ENCODE results near the gene MGST3.
"Not testable (repeated sequence)": the region's sequence is repeated elsewhere in the genome, so short reads cannot be mapped to it uniquely, and the experiment has no call there.

The MGST3 gene

GRCh38 chr1:165633614-165634013 lies 2.6 kb downstream of the MGST3 start:
- Mint-ChIP-seq H3K9me3 (no peaks in the 10 kb centered on the region), H3K4me3 (no peak overlapping the region), H3K27me3 (no peaks in the 10 kb centered on the region), H3K4me1 (ENCODE audit: low read depth in 2 of 2) (peaks cover 12 to 25% of the 10 kb centered on the region in 2 donors), H3K36me3 (ENCODE audit: insufficient read depth) (peaks cover 5% of the 10 kb centered on the region), H3K27ac (no peak overlapping the region)
- no peak for DNase-seq
- no peak for ATAC-seq (replicated peaks)

GRCh38 chr1:165634154-165634921 lies 3.3 kb downstream of the MGST3 start:
- H3K27me3 Mint-ChIP-seq, result no peaks in the 10 kb centered on the region
- no peak for DNase-seq
- H3K4me3 Mint-ChIP-seq, result no peak overlapping the region
- H3K27ac Mint-ChIP-seq, result no peak overlapping the region
- peaks cover 5% of the 10 kb centered on the region for H3K36me3 Mint-ChIP-seq (ENCODE audit: insufficient read depth)
- no peak for ATAC-seq (replicated peaks)
- H3K9me3 Mint-ChIP-seq, result no peaks in the 10 kb centered on the region
- peaks cover 12 to 29% of the 10 kb centered on the region in 2 donors for H3K4me1 Mint-ChIP-seq (ENCODE audit: low read depth in 2 of 2)

GRCh38 chr1:165635329-165635728 lies 4.3 kb downstream of the MGST3 start:
- H3K4me1 Mint-ChIP-seq (ENCODE audit: low read depth in 2 of 2), result peaks cover 9 to 35% of the 10 kb centered on the region in 2 donors
- no peak for DNase-seq
- ATAC-seq (replicated peaks), result no peak
- no peak overlapping the region for H3K27ac Mint-ChIP-seq
- no peaks in the 10 kb centered on the region for H3K27me3 Mint-ChIP-seq
- H3K4me3 Mint-ChIP-seq, result no peak overlapping the region
- H3K36me3 Mint-ChIP-seq (ENCODE audit: insufficient read depth), result peaks cover 5% of the 10 kb centered on the region
- H3K9me3 Mint-ChIP-seq, result no peaks in the 10 kb centered on the region

DNA sequence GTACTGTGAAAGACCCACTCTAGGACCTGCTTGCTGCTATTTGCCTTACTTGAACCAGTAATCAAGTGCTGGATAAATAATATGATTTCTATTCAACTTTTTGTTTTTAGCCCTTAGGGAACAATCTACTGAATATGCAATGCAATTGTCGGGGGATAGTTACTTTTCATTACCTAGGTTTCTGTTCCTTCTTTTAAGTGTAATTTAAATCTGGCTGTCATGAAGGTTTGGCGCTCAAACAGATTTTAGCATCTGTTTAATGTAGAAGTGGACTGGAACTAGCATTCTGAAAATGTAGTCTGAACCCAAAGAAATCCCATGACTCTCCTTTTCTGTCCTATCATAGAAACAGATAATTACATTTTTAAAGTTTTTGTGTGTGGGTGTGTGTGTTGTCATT lies 4.8 kb downstream of the MGST3 start:
- Mint-ChIP-seq H3K36me3 (ENCODE audit: insufficient read depth) (peaks cover 5% of the 10 kb centered on the region), H3K4me3 (no peak overlapping the region), H3K9me3 (no peaks in the 10 kb centered on the region), H3K4me1 (ENCODE audit: low read depth in 2 of 2) (peaks cover 12 to 38% of the 10 kb centered on the region in 2 donors), H3K27me3 (no peaks in the 10 kb centered on the region), H3K27ac (no peak overlapping the region)
- ATAC-seq (replicated peaks) (no peak), DNase-seq (no peak)

- ATAC-seq (replicated peaks), result no peak
- DNase-seq, result no peak
- no peak overlapping the region for H3K27ac Mint-ChIP-seq
- no peaks in the 10 kb centered on the region for H3K27me3 Mint-ChIP-seq
- peaks cover 5% of the 10 kb centered on the region for H3K36me3 Mint-ChIP-seq (ENCODE audit: insufficient read depth)
- H3K9me3 Mint-ChIP-seq, result no peaks in the 10 kb centered on the region
- peaks cover 12 to 39% of the 10 kb centered on the region in 2 donors for H3K4me1 Mint-ChIP-seq (ENCODE audit: low read depth in 2 of 2)
- H3K4me3 Mint-ChIP-seq, result no peak overlapping the region
Observed at GRCh38 chr1:165637427-165637826, 6.4 kb downstream of the MGST3 start.

DNA sequence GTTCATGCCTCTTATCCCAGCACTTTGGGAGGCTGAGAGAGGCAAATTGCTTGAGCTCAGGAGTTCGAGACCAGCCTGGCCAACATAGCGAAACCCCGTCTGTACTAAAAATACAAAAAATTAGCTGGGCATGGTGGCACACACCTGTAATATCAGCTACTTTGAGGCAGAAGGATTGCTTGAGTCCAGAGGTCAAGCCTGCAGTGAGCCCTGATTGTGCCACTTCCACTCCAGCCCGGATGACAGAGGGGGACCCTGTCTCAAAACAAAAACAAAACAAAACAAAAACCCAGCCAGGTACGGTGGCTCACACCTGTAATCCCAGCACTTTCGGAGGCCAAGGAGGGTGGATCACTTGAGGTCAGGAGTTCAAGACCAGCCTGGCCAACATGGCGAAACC lies 7.2 kb downstream of the MGST3 start:
- not testable (repeated sequence) for H3K9me3 Mint-ChIP-seq; DNase-seq; H3K27me3 Mint-ChIP-seq; H3K27ac Mint-ChIP-seq; H3K4me3 Mint-ChIP-seq; ATAC-seq (replicated peaks); H3K36me3 Mint-ChIP-seq (ENCODE audit: insufficient read depth)
- H3K4me1 Mint-ChIP-seq (ENCODE audit: low read depth in 2 of 2), result peaks cover 10 to 39% of the 10 kb centered on the region in 2 donors

DNA sequence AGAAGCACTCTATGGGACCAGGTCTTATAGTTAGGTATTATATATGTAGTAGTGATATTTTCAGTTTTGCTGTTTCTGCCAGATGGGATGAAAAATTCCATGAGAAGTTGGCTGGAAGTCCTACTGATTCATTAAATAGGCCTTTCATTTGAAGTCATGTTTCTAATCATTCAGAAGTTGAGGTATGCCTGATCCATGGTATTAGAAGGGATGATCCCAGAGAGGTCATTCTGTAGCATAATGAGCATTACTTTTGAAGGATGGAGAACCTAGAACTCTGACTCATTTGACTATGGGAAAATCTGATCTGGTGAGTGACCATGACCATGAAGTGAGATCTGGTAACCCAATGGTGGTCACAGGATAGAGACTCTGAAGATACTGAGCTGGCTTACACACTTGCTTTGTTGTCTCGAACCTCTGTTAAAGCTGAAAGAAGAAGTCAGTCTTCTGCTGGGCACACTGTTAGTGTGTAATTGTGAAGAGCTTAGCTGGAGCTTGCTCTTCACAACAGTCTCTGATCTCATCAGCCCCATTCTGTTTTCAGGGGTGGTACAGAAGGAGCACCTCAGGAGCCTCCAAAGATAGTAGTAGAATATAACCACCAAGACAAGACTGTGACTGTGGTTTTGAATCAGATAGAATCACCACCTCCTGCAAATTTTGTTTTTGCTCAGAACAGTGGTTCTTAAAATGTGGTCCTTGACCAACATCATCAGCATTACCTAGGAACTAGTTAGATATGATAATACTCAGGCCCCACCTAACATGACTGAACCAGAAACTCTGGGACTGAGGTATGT lies 9.0 kb downstream of the MGST3 start:
- H3K4me3 Mint-ChIP-seq, result no peak overlapping the region
- no peak for ATAC-seq (replicated peaks)
- no peak for DNase-seq
- peaks cover 5% of the 10 kb centered on the region for H3K36me3 Mint-ChIP-seq (ENCODE audit: insufficient read depth)
- peak overlapping the region in 1 of 2 donors; percentile 80 for H3K27ac Mint-ChIP-seq
- no peaks in the 10 kb centered on the region for H3K27me3 Mint-ChIP-seq
- peaks cover 3 to 32% of the 10 kb centered on the region in 2 donors for H3K4me1 Mint-ChIP-seq (ENCODE audit: low read depth in 2 of 2)
- H3K9me3 Mint-ChIP-seq, result no peaks in the 10 kb centered on the region

DNA sequence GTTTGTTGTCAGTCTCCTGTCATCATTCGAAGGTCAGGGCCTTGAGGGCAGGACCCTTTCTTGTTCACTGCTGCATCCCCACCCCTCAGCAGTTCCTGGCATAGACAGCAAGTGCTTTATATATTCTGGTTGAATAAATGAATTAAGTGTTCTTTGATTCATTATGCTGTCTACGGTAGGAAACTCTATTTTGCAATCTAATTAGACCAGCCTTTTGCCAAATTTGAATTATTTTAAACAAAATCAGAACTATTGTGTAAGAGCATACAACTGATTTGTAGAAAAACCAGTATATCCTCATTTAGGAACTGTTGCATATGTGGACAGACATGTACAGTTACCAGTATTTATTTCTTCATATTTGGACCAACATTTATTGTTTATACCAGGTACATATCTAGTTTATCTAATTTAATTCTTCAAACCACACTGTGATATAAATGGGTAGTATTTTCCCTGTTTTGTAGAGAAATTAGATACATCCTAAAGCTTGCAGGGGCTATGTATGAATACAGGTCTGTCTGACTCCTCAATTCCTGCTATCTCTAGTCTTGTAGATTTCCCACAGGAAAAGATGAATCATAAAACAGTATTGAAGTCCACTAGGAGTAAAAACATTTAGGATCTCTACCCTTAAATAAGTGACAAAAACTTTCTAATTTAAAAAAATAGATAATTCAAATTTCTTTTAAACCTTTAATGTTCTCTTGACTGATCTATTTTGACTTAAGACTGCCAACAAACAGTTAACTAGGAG lies 10.4 kb downstream of the MGST3 start:
- ATAC-seq (replicated peaks), result no peak
- no peak overlapping the region for H3K27ac Mint-ChIP-seq
- no peak overlapping the region for H3K4me3 Mint-ChIP-seq
- DNase-seq, result no peak
- no peaks in the 10 kb centered on the region for H3K9me3 Mint-ChIP-seq
- H3K4me1 Mint-ChIP-seq (ENCODE audit: low read depth in 2 of 2), result peaks cover 11 to 44% of the 10 kb centered on the region in 2 donors
- no peaks in the 10 kb centered on the region for H3K27me3 Mint-ChIP-seq
- peaks cover 5% of the 10 kb centered on the region for H3K36me3 Mint-ChIP-seq (ENCODE audit: insufficient read depth)

DNA sequence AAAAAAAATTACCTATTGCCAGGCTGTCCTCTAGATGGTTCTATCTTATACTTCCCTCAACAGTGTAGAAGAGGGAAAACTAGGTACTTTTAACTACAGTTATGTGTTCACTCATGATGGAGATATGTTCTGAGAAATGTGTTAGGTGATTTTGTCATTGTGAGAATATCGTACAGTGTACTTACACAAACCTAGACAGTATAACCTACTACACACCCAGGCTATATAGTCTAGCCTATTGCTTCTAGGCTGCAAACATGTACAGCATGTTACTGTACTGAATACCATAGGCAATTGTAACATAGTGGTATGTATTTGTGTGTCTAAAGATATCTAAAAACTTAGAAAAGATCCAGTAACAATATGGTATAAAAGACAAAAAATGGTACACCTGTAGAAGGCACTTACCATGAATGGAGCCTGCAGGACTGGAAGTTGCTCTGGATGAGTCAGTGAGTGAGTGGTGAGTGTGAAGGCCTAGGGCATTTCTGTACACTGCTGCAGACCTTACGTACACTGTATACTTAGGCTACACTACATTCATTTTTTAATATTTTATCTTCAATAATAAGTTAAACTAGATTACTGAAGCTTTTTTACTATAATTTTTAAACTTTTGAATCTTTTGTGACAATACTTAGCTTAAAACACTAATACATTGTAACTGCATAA lies 13.2 kb downstream of the MGST3 start:
- H3K27ac Mint-ChIP-seq, result no peak overlapping the region
- no peaks in the 10 kb centered on the region for H3K36me3 Mint-ChIP-seq (ENCODE audit: insufficient read depth)
- H3K27me3 Mint-ChIP-seq, result no peaks in the 10 kb centered on the region
- H3K9me3 Mint-ChIP-seq, result no peaks in the 10 kb centered on the region
- no peak for ATAC-seq (replicated peaks)
- H3K4me1 Mint-ChIP-seq (ENCODE audit: low read depth in 2 of 2), result peaks cover 19 to 46% of the 10 kb centered on the region in 2 donors
- DNase-seq, result no peak
- H3K4me3 Mint-ChIP-seq, result no peak overlapping the region

- DNase-seq (no peak), ATAC-seq (replicated peaks) (peak; percentile 70)
- H3K9me3 Mint-ChIP-seq, result no peaks in the 10 kb centered on the region
- peak overlapping the region; percentile 51 to 52 for H3K27ac Mint-ChIP-seq
- peaks cover 17 to 33% of the 10 kb centered on the region in 2 donors for H3K4me1 Mint-ChIP-seq (ENCODE audit: low read depth in 2 of 2)
- H3K4me3 Mint-ChIP-seq, result no peak overlapping the region
- peaks cover 7% of the 10 kb centered on the region for H3K36me3 Mint-ChIP-seq (ENCODE audit: insufficient read depth)
- H3K27me3 Mint-ChIP-seq, result no peaks in the 10 kb centered on the region
Observed at GRCh38 chr1:165645654-165646366, 14.8 kb downstream of the MGST3 start.

GRCh38 chr1:165647517-165647916 lies 16.5 kb downstream of the MGST3 start:
- DNase-seq (no peak), ATAC-seq (replicated peaks) (no peak)
- Mint-ChIP-seq H3K4me1 (ENCODE audit: low read depth in 2 of 2) (peaks cover 16 to 32% of the 10 kb centered on the region in 2 donors), H3K9me3 (no peaks in the 10 kb centered on the region), H3K27me3 (no peaks in the 10 kb centered on the region), H3K4me3 (no peak overlapping the region), H3K27ac (peak overlapping the region in 1 of 2 donors; percentile 55), H3K36me3 (ENCODE audit: insufficient read depth) (peaks cover 16% of the 10 kb centered on the region)

- DNase-seq, result no peak
- Mint-ChIP-seq H3K27ac (peak overlapping the region in 1 of 2 donors; percentile 55), H3K4me3 (no peak overlapping the region), H3K4me1 (ENCODE audit: low read depth in 2 of 2) (peaks cover 16 to 32% of the 10 kb centered on the region in 2 donors), H3K36me3 (ENCODE audit: insufficient read depth) (peaks cover 16% of the 10 kb centered on the region), H3K27me3 (no peaks in the 10 kb centered on the region), H3K9me3 (no peaks in the 10 kb centered on the region)
- no peak for ATAC-seq (replicated peaks)
Observed at GRCh38 chr1:165647970-165648369, 16.9 kb downstream of the MGST3 start.
